Brain pericyte (primary cell): ENCODE data around the gene PMVK.

ENCODE experiments used
- DNase-seq: peaks from one replicate; pipeline ENCODE4 v3.0.0-alpha.2; 2012; ENCODE audit warnings: low read depth, low spot score

Gene PMVK

DNA sequence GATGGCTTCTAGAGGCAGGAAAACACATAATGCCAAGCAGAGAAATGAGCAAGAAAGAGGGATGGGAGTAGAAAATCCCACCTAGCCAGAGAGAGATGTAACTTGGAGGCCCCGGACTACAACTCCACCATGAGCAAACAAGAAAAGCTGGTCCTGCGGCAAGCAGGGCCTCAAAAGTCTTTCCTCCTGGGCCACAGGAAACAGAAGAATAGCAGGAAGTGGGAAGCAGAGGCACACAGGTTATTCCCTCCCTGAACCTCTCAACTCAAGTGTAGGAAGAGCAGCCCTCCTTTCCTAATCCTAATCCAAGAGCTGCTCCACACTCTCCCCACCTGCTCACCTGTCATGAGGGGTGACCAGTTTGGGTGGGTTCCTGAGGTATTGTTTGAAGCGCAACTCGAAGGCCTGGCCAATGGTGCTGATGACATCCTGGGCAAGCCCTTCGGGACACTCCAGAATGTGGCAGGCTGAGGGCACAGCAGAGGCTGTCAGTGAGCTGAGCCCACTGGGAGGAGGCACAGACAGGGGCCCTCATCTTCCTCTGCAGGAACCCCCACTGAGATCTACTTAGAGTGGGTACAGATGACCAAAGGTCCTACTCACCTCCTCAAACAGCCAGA, 30.9 kb upstream of the PMVK start:
- no peak for DNase-seq

DNA sequence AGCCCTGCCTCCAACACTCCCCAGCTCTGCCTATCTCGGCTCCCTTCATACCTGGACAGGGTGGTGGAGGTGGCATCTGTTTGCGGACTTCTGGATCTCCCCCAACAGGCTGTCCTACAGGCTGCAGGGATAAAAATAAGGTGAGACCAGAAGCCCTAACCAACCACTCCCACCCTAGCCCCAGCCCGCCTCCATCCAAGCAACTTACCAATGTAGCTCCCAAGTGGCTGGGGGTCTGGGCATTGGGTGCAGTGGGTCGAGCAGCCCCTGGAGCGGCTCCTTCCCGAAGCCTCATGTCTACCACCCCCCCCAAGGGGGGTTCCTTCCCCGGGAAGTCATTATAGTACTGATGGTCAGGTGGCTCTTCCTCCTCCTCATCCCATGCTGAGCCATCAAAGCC, 29.6 kb upstream of the PMVK start:
- no peak for DNase-seq

GRCh38 chr1:154964359-154964758, 27.8 kb upstream of the PMVK start:
- DNase-seq, result no peak

DNA sequence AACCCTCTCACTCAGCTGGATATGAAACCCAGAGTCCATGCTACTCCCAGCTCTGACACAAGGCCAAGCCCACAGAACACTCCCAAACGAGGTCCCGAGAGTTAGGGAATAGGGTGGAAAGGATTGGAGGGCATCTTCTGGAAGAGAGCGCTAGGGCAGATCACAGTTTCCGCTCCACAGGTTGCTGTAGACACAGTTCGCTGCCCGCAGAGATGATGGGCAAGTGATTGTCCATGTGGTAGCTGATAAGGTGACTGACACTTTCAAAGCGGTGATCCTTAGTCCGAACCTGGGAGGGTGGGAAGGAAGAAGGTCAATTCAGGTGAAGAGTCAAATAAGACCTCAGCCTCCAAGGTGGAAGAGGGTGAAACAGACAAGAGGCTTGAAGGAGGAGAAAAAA, 27.1 kb upstream of the PMVK start:
- no peak for DNase-seq

GRCh38 chr1:154962795-154963330, 26.3 kb upstream of the PMVK start:
- DNase-seq, result no peak

- DNase-seq, result no peak
Measured at GRCh38 chr1:154962156-154962749, 25.7 kb upstream of the PMVK start.

GRCh38 chr1:154961207-154962155, 25.0 kb upstream of the PMVK start, which contains the start of gene PYGO2:
Gene PYGO2, minus strand, starts transcription at chr1:154961782. Its CDS starts 206 bp downstream, at chr1:154961576.
- peak; percentile 55 for DNase-seq

DNA sequence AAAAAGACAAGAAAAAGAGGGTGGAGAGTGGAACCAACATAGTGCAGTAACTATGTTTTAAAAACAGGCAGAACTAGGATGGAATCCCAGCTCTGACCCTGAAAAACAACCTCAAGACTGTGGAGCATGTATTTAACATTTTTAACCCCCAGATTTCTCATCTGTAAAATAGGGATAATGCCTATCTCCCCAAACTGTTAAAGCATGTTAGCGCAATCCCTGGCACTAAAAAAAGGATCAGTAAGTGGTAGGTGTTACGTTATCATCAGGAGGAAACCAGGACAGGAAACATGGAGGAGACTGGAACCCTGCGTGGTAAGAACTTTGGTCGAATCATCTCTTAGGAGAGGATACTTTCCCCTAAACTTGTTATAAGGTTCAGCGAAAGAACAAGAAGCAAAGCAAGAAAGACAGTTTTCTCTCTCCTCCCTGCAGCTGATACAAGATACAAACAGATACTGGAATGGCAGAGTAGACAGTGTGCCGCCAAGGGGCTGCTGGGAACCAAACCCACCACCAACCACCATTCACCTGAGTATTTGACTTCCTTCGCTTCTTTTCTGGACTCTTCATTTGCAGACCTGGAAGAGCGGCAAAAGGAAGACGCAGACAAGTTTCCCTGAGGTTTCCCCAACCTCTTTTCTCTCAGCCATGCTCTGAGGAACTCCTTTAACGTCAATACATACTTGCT, 24.1 kb upstream of the PMVK start:
- DNase-seq, result no peak

DNA sequence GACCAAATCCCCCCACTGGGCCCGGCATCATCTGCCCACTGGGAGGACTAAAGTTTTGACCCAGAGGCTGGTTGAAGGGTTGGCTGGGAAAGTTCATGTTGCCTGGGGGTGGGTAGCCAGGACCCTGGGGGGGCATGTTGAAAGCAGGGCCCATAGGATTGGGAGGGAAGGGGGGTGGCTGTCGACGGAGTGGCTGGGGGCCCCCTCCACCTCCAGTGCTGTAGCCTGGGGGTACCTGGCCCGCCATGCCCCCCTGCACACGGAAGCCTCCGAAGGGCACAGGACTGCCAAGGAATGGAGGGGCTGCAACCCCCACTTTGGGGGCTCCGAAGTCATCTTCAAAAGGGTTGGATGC, 22.9 kb upstream of the PMVK start:
- DNase-seq, result no peak

DNA sequence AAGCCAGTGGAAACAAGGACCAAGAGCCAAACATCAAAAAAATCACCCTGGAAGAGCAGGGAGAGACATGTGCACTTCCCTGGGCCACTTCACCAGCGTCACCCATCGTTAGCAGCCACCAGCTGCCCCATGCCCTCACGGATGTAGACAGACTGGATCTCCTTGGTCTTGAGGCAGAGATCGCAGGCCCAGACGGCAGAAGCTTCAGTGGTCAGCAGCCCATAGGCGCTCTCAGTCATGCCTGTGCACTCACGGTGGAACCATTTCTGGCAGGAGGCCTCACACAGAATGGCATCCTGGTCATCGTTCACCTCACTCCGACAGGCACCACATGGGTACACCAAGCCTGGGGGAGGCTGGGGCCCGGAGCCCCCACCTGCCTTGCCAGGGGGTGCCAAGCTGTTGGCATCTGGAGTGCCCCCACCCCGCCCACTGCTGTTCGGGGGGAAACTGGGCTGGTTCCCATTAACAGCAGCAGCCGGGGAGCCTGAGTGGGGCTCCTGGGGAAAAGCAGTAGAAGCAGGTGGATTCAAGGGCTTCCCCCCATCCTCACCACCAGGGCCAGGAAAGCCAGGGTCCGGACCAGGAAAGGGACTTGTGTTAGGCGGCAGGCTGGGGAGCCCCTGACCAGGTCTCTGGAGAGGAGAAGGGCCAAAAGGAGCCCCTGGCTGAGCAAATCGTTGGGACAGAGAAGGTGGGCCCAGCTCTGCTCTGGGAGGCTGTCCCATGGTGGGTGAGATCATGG, 22.3 kb upstream of the PMVK start:
- no peak for DNase-seq

DNA sequence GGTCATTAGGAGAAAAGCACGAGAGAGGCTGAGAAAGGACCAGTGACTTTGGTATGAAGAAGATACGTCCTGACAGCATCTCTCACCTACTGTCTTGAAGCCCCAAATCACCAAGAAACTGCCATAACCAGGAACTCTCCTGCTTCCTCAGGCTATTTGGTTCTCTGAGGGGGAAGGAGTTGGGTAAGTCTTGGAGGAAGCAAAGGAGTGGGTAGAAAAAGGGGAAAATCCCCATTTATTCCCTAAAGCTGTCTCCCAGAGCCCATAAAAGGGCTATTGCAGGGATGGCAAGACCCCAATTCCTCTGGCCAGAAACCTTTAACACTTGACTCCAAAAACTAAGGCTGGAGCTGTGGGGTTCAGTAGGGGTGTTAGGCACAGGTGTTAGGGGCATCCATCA, 21.5 kb upstream of the PMVK start:
- DNase-seq, result no peak

DNA sequence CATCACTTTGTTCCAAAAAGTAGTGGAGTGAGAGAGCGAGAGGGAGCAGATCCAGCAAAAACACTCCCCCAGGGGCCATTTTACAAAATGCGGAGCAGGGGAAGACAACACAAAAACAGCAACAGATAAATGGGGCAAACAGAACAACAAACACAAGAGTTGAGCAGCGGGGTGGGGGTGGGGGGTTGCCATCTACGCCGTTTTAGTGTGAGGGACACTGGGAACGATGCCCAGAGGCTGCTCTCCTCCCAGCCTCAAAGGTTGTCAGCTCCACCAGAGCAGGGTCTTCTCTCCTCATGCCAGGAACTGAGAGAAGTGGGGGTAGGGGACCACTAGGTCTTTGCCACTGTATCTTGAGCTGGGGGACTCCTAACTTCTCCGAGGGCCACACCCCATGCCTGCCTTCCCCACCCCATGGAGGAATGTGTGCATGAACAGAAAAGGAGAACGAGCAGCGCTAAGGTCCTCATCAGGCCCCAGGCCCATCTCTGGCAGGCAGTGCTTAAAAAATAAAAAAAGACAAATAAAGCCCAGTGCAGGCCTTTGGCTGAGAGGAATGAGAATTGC, 20.7 kb upstream of the PMVK start:
- DNase-seq, result no peak

DNA sequence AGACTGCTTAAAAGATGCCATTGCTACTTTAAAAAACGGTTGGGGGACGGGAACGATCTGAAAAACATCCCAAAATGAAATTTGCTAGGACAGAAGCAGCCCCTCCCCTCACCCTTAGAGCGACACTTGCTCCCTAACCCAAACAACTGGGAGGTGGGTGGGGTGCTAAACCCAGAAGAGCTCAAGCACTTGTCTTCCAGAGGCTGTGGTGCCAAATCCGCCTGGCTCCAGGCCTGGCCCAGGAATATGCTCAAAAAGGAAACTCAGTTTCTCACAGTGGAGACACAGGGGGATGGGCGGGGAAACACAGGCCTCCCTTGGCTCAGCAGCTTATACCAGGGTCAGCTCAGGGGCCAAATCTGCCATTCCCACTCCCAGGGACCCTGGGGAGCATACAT, 20.0 kb upstream of the PMVK start:
- DNase-seq, result no peak

- DNase-seq, result peak; percentile 60
Measured at GRCh38 chr1:154955718-154956543, 19.4 kb upstream of the PMVK start, which contains the start of gene PBXIP1. Gene PBXIP1, minus strand, starts transcription at chr1:154956099. Its CDS starts 2,378 bp downstream, at chr1:154953721.

- no peak for DNase-seq
Measured at GRCh38 chr1:154955039-154955717, 18.7 kb upstream of the PMVK start.

GRCh38 chr1:154954541-154954940, 18.0 kb upstream of the PMVK start:
- no peak for DNase-seq

DNA sequence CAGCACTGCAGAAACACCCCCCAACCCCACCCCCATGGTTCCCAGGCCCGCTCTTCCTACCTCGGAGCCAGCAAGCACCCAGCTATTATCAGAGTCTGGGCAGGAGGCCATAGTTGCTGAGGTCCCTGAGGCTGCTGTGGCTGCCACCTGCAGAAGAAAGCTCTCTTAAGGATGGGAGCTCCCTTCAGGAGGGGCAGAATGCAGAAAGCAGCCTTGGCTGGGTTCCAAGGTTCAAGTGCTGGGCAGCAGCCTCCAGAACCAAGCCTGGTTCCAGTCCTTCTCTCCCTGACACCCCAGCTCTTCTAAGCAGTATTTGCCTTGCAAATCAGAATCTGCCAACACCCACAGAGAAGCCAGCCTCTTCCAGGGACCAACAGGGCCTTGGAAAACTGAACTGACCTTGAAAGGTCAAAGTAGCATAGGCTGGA, 17.1 kb upstream of the PMVK start:
- DNase-seq, result no peak

DNA sequence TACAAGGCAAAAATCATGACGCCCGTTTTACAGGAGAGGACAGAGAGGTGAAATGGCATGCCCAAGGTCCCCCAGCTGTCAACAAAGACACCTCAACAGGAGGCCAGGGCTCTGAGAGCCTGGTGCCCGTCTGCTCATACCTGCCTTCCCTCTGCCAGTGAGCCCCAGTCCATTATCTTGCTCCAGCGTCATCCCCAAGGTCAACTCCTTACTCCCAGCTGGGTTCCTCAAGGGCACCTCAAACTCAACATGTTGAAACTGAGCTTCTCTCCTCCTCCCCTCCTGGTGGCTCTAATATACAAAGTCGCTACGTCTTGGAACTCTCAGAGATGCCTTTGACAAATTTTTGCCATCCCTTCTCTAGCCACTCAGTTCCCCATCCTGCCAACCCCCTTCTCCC, 16.1 kb upstream of the PMVK start:
- DNase-seq, result no peak
